GM12891 (cell line): ENCODE data around the gene COL20A1.

Source experiments
- POLR2A ChIP-seq: IDR thresholded peaks from 2 replicates; pipeline ENCODE4 v1.6.1; 2011; ENCODE audit warnings: low read depth, low read length, control low read depth
- POLR2AphosphoS5 ChIP-seq: IDR thresholded peaks from 2 replicates; pipeline ENCODE4 v1.6.1; 2011; ENCODE audit warnings: low read depth, low read length, control low read depth
- TAF1 ChIP-seq: IDR thresholded peaks from 2 replicates; pipeline ENCODE4 v1.6.1; 2011; ENCODE audit warnings: low read depth, low read length, control low read depth

- TF ChIP-seq POLR2A = no peak
- no peak for TF ChIP-seq POLR2AphosphoS5
- TF ChIP-seq TAF1 = no peak
Measured at GRCh38 chr20:63366390-63367365, 73.7 kb downstream of the COL20A1 start.
